ENCODE data around the gene ZNF746. TPM values are rescaled to one million over a fixed set of nuclear protein-coding genes. Genes with fewer than 3 reads are reported as not detected.

ZNF746 gene
- total RNA-seq, 4 donors from 2014 or later = 18.1 to 28.1 (median 22.0) TPM

DNA sequence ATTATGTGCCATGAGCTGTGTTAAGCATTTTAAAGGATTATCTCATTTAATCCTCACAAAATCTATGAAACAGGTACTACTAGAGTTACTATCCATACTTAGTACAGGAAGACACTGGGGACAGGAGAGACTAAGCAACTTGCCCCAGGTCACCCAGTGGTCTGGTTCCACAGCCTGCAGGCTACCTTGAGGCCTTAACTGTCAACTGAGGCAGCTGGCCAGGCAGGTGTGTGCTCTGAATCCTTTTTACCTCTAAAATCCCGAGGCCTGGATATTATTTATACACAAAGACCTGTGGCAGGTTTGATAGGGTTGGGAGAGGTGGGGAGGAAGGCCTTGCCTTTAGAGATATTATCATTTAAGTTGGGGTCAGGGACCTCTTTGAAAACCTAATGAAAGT, 39.8 kb downstream of the ZNF746 start:
- TF ChIP-seq CTCF (IDR thresholded peaks at IDR 0.05) = no peak
- TF ChIP-seq EP300 (IDR thresholded peaks at IDR 0.05) = no peak
- TF ChIP-seq POLR2A (IDR thresholded peaks at IDR 0.05) = no peak
- no peak for TF ChIP-seq POLR2AphosphoS5 (IDR thresholded peaks at IDR 0.05)
- Histone ChIP-seq H3K4me1 (peaks cover 36% of the 10 kb centered on the region), H3K27me3 (no peaks in the 10 kb centered on the region), H3K4me3 (no peak overlapping the region), H3K27ac (no peak overlapping the region), H3K36me3 (peaks cover 32% of the 10 kb centered on the region), H3K9me3 (no peaks in the 10 kb centered on the region)
- no peak for DNase-seq (ENCODE audit: low spot score in 2 of 2)
- 82% methylated on average over 1 of the region's 1 CpG for WGBS

GRCh38 chr7:149456506-149457421, 40.8 kb downstream of the ZNF746 start:
- TF ChIP-seq POLR2A (IDR thresholded peaks at IDR 0.05) (no peak), POLR2AphosphoS5 (IDR thresholded peaks at IDR 0.05) (no peak), EP300 (IDR thresholded peaks at IDR 0.05) (no peak), CTCF (IDR thresholded peaks at IDR 0.05) (no peak)
- Histone ChIP-seq H3K9me3 (no peaks in the 10 kb centered on the region), H3K27ac (no peak overlapping the region), H3K36me3 (peaks cover 38% of the 10 kb centered on the region), H3K27me3 (no peaks in the 10 kb centered on the region), H3K4me1 (peaks cover 36% of the 10 kb centered on the region), H3K4me3 (no peak overlapping the region)
- WGBS = 95% methylated on average over 11 of the region's 11 CpGs
- no peak for DNase-seq (ENCODE audit: low spot score in 2 of 2)

- no peaks in the 10 kb centered on the region for H3K27me3 ChIP-seq
- peaks cover 27% of the 10 kb centered on the region for H3K4me1 ChIP-seq
- no peak for TF ChIP-seq CTCF (IDR thresholded peaks at IDR 0.05)
- TF ChIP-seq POLR2A (IDR thresholded peaks at IDR 0.05) = no peak
- TF ChIP-seq POLR2AphosphoS5 (IDR thresholded peaks at IDR 0.05) = no peak
- no peak for TF ChIP-seq EP300 (IDR thresholded peaks at IDR 0.05)
- peak in 1 of 2 donors; percentile 58 for DNase-seq (ENCODE audit: low spot score in 2 of 2)
- no peak overlapping the region for H3K27ac ChIP-seq
- no peaks in the 10 kb centered on the region for H3K9me3 ChIP-seq
- WGBS = 90% methylated on average over 24 of the region's 24 CpGs
- H3K36me3 ChIP-seq = peaks cover 48% of the 10 kb centered on the region
- H3K4me3 ChIP-seq = no peak overlapping the region
Measured at GRCh38 chr7:149455175-149455950, 42.2 kb downstream of the ZNF746 start.

DNA sequence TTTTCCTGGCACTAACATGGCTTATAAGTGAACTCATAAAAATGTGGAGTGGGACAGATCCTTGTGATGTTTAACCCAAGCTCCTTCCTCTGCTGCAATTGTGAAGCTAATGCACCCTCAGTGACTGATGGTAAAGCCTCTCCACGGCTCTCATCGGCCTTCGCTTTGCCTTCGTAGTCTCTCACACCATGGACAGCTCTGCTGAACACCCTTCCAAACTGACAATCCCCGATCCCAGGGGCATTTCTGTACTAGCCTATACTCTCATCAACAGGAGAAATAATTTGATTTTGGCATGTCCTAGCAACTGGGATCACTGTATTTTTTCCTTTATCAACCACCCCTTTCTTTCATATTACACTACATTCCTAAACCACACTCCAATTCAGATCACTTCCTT, 42.9 kb downstream of the ZNF746 start:
- DNase-seq (ENCODE audit: low spot score in 2 of 2) = peak in 1 of 2 donors; percentile 20
- Histone ChIP-seq H3K4me3 (no peak overlapping the region), H3K27me3 (no peaks in the 10 kb centered on the region), H3K27ac (no peak overlapping the region), H3K36me3 (peaks cover 54% of the 10 kb centered on the region), H3K4me1 (peaks cover 26% of the 10 kb centered on the region), H3K9me3 (no peaks in the 10 kb centered on the region)
- WGBS = 88% methylated on average over 5 of the region's 5 CpGs
- TF ChIP-seq EP300 (IDR thresholded peaks at IDR 0.05) = no peak
- TF ChIP-seq CTCF (IDR thresholded peaks at IDR 0.05) = no peak
- no peak for TF ChIP-seq POLR2AphosphoS5 (IDR thresholded peaks at IDR 0.05)
- TF ChIP-seq POLR2A (IDR thresholded peaks at IDR 0.05) = no peak

GRCh38 chr7:149454006-149454405, 43.6 kb downstream of the ZNF746 start:
- no peaks in the 10 kb centered on the region for H3K9me3 ChIP-seq
- no peak for TF ChIP-seq EP300 (IDR thresholded peaks at IDR 0.05)
- TF ChIP-seq POLR2AphosphoS5 (IDR thresholded peaks at IDR 0.05) = no peak
- TF ChIP-seq POLR2A (IDR thresholded peaks at IDR 0.05) = no peak
- no peak for TF ChIP-seq CTCF (IDR thresholded peaks at IDR 0.05)
- DNase-seq (ENCODE audit: low spot score in 2 of 2) = peak in 1 of 2 donors; percentile 54
- 96% methylated on average over 9 of the region's 10 CpGs for WGBS
- no peak overlapping the region for H3K27ac ChIP-seq
- H3K27me3 ChIP-seq = no peaks in the 10 kb centered on the region
- H3K36me3 ChIP-seq = peaks cover 62% of the 10 kb centered on the region
- no peak overlapping the region for H3K4me3 ChIP-seq
- peaks cover 18% of the 10 kb centered on the region for H3K4me1 ChIP-seq
